ENCODE data around the gene GOPC.

- TF ChIP-seq CTCF (IDR thresholded peaks at IDR 0.05; ENCODE audit: low read depth, low read length, poor library complexity, severe bottlenecking) (no peak), EZH2phosphoT487 (IDR thresholded peaks at IDR 0.05; ENCODE audit: borderline replicate concordance, low read length) (no peak)
Observed at GRCh38 chr6:117619178-117619577, 16.9 kb upstream of the GOPC start.
